ENCODE measurements around the gene SLC22A4. TPM values are rescaled to one million over a fixed set of nuclear protein-coding genes. Genes with fewer than 3 reads are reported as not detected.

The SLC22A4 gene
- total and polyA plus RNA-seq, 2 of the 8 experiments (the other 6 are each of a cell fraction or from before 2014, with no cell fraction given) = 0.45 to 0.60 TPM

GRCh38 chr5:132262882-132263547 is 31.2 kb upstream of the SLC22A4 start (continued):
- no peak for TF ChIP-seq RNF2 (IDR thresholded peaks at IDR 0.05; ENCODE audit: borderline replicate concordance, low read depth, low read length, missing control alignments, poor library complexity, severe bottlenecking)
- no peak for TF ChIP-seq POLR2AphosphoS5 (IDR thresholded peaks at IDR 0.05; ENCODE audit: low read depth, low read length)
- no peak for TF ChIP-seq CTCF (IDR thresholded peaks at IDR 0.05; ENCODE audit: control extremely low read depth in 1 of 3, insufficient read depth in 1 of 3, low read depth in 1 of 3, low read length in 3 of 3)

All from H1 (cell line).